Measurements from ENCODE around the gene MLST8. TPM values are rescaled to one million over a fixed set of nuclear protein-coding genes. Genes with fewer than 3 reads are reported as not detected.

MLST8 gene
- total RNA-seq, 4 donors from 2014 or later, result 61.0 to 95.6 (median 63.1) TPM

DNA sequence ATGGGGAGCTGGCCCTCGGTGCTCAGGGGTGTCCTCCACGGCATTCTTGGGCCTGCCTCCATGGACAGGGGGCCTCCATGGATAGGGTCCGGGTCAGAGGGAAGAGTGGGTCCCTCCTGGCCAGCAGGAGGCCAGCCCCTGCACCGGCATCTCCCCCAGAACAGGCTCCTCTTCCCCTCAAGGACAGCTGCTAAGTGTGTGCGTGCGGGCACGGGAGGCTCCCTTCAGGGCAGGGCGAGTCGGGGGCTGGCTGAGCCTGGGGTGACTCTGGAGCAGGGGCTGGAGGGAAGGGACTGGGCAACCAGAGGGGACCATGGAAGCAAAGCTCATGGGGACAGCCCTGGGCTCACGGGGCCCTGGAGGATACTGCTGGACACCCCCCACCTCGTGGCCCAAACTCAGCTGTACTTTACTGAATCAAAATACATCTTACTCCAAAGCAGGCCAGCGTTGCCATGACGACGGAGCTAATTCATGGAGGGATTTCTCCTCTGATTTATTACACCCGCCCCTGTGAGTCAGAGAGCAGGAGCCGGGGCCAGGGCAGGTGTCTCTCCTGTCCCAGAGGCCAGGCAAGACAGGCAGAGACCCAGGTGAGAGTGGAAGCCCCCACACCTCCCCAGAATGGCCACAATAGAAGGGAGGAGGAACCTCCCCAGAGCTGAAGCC lies 11.0 kb upstream of the MLST8 start:
- intact Hi-C loops (cut with DNase I), result loop anchor here (10.0 kb wide), 1 partner anchor 231 kb away; the partner anchor contains the start of gene CCNF
- no peaks in the 10 kb centered on the region for H3K27me3 ChIP-seq
- H3K36me3 ChIP-seq, result no peaks in the 10 kb centered on the region
- no peak for DNase-seq
- H3K4me1 ChIP-seq, result peaks cover 10 to 13% of the 10 kb centered on the region in 2 donors
- no peak for TF ChIP-seq POLR2A (IDR thresholded peaks at IDR 0.05)
- TF ChIP-seq, protein P1, sequence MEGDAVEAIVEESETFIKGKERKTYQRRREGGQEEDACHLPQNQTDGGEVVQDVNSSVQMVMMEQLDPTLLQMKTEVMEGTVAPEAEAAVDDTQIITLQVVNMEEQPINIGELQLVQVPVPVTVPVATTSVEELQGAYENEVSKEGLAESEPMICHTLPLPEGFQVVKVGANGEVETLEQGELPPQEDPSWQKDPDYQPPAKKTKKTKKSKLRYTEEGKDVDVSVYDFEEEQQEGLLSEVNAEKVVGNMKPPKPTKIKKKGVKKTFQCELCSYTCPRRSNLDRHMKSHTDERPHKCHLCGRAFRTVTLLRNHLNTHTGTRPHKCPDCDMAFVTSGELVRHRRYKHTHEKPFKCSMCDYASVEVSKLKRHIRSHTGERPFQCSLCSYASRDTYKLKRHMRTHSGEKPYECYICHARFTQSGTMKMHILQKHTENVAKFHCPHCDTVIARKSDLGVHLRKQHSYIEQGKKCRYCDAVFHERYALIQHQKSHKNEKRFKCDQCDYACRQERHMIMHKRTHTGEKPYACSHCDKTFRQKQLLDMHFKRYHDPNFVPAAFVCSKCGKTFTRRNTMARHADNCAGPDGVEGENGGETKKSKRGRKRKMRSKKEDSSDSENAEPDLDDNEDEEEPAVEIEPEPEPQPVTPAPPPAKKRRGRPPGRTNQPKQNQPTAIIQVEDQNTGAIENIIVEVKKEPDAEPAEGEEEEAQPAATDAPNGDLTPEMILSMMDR (IDR thresholded peaks at IDR 0.05), result no peak
- no peak overlapping the region for H3K27ac ChIP-seq
- WGBS, 2 donors, result 68 to 73% methylated on average over 6 to 9 of the region's 16 CpGs
- no peaks in the 10 kb centered on the region for H3K9me3 ChIP-seq
- no peak overlapping the region for H3K4me3 ChIP-seq (replicated peaks in 1 of 3)

DNA sequence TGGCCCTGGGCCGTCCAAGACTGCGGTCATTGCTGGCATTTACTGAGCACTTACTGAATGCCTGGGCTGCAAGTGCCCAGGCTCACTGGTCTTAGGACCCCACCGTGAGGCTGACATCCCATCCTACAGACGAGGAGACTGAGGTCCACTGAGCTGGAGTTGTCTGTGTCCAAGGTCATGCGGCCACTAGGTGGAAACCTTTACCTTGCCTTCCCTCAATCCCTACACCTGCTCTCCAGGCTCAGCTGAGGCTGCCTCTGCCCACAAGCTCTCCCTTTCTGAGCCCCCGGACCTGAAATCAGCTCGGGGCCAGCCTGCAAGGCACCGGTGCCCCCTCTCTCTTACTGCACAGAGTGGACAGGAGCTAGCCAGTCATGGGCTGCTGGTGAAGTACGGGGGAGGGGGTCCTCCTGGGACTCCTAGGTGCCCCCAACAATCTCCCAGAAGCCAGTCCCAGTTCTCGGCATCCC lies 10.4 kb upstream of the MLST8 start:
- intact Hi-C loops (cut with DNase I), result loop anchor here (5.0 to 10.0 kb wide), 3 partner anchors 67 to 307 kb away; partner anchors contain the start of gene CCNF
- H3K27me3 ChIP-seq, result no peaks in the 10 kb centered on the region

DNA sequence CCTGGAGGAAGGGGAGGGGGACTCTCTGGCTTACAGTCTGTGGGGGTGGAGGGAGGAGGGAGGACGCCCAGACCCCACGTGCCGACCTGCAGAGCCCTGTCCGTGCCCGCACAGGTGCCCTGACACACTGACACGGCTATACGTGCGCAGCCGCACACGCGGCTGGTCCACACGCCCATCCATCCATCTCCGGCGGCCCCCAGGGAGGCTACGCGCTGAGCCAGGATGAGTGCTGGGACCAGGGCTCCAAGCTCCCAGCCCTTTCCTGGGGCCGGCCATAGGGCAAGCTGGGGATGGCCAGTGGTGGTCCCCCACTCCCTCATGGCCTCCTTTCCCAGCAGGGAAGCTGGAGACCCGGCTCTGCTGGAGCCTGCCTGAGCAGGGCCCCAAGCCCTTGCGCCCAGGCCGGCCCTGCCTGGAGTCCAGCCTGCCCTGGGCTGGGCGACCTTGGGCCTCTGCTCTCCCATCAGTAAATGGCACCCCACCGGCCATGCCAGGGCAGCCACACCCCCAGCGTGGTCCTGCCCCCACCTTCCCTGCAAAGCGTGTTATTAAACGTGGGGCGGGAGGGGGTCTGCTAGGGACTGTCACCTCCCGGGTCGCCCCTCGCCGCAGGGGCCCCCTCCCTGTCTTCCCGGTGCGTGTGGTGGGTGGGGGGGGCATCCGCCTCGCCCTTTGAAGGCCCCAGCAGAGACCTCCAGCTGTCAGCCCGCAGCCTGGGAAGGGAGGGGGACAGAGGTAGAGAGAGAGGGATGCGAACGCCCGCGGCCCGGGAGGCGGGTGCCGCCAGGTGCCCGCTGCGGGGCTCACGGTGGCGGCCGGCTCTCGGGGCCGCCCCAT lies 9.7 kb upstream of the MLST8 start:
- Histone ChIP-seq H3K4me1 (peaks cover 10 to 13% of the 10 kb centered on the region in 2 donors), H3K27ac (no peak overlapping the region), H3K9me3 (no peaks in the 10 kb centered on the region), H3K36me3 (no peaks in the 10 kb centered on the region), H3K4me3 (replicated peaks in 1 of 3) (peak overlapping the region in 1 of 3 donors; percentile 37), H3K27me3 (no peaks in the 10 kb centered on the region)
- DNase-seq, result no peak
- intact Hi-C loops (cut with DNase I), result loop anchor here (5.0 to 10.0 kb wide), 3 partner anchors 67 to 307 kb away; partner anchors contain the start of gene CCNF
- 0 to 7% methylated on average over 10 to 24 of the region's 49 CpGs for WGBS, 2 donors
- TF ChIP-seq, protein P1 (IDR thresholded peaks at IDR 0.05), result no peak
- no peak for TF ChIP-seq POLR2A (IDR thresholded peaks at IDR 0.05)

More for the DNA sequence above, 10.4 kb upstream of the MLST8 start:
- Histone ChIP-seq H3K27ac (no peak overlapping the region), H3K4me1 (peaks cover 10 to 13% of the 10 kb centered on the region in 2 donors), H3K4me3 (replicated peaks in 1 of 3) (no peak overlapping the region), H3K9me3 (no peaks in the 10 kb centered on the region), H3K36me3 (no peaks in the 10 kb centered on the region)
- no peak for TF ChIP-seq POLR2A (IDR thresholded peaks at IDR 0.05)
- TF ChIP-seq, protein P1 (IDR thresholded peaks at IDR 0.05), result peak; percentile 34 to 80 (median 64)
- 6 to 20% methylated on average over 2 to 6 of the region's 10 CpGs for WGBS, 2 donors
- DNase-seq, result peak; percentile 66 to 69

DNA sequence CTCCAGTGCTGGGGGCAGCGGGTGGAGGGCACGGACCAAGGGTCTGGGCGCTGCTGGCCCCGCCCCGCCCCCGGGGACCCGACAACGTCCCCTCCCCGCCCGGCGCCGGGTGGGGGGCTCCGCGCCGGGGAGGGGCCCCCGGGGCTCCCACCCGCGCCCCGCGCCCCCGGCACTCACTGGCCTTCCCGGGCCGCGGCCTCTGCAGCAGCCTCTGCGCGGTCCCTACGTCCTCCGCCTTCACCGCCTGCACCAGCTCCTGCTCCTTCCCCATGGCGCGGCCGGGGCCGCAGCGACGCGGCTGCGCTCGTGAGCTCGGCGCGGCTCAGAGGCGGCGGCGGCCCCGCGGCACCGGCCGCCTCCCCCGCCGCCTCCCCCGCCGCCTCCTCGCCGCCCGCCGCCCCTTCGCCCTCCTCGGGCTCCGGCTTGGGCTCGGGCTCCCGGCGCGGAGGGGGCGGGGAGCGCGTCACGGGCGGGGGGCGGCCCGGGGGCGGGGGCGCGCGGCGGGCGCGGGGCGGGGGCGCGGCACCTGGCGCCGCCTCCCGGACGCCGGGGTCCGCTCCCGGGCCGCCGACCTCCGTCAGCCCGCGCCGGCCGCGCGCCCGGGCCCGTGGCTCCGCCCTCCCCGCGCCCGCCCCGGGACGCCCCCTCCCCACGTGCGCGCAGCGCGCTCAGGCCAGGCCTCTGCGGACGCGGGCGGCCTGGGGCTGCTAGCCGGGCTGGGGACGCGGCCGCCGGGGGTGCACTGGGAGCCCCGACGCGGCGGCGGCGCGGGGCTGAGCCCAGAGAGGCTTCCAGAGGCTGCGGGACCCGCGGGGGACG lies 8.9 kb upstream of the MLST8 start, which contains the start of gene CASKIN1:
CASKIN1 (minus strand) TSS at position 444 of the 819 bp plus-strand sequence; CDS start at position 271, 173 bp downstream.
- Histone ChIP-seq H3K27me3 (no peaks in the 10 kb centered on the region), H3K27ac (no peak within 1 kb of the TSS), H3K36me3 (no peaks in the 10 kb centered on the region), H3K9me3 (no peaks in the 10 kb centered on the region), H3K4me1 (peaks cover 10 to 13% of the 10 kb centered on the region in 2 donors), H3K4me3 (replicated peaks in 1 of 3) (peak within 1 kb of the TSS in 1 of 3 donors; percentile 37)
- peak in 1 of 2 donors; percentile 23 for DNase-seq
- TF ChIP-seq, protein P1 (IDR thresholded peaks at IDR 0.05), result no peak
- TF ChIP-seq POLR2A (IDR thresholded peaks at IDR 0.05), result no peak
- 0% methylated on average over 2 of the region's 129 CpGs; no CpG with 5 or more reads in 1 of the 2 donors for WGBS, 2 donors
- intact Hi-C loops (cut with DNase I), result loop anchor here (5.0 to 10.0 kb wide), 3 partner anchors 66 to 306 kb away; partner anchors contain the start of gene CCNF

Measured in thyroid gland (tissue), 4 donors.